Activated T-cell treated with anti-CD3 and anti-CD28 coated beads, Interleukin-2, amount 50 U/mL, for 72 hours (primary cell): ENCODE measurements around the gene TCEAL6. TPM values are rescaled to one million over a fixed set of nuclear protein-coding genes. Genes with fewer than 3 reads are reported as not detected.
"Not testable (repeated sequence)": the region's sequence is repeated elsewhere in the genome, so short reads cannot be mapped to it uniquely, and the experiment has no call there.

Source experiments
- ATAC-seq, 2 donors: fragments of 150-1000 bp; cut with Tn5 transposase; replicated peaks in 1 of 2; 2 replicates each; pipeline ENCODE4 v1.10.0; 2021; ENCODE audit warnings: moderate library complexity in 2 of 2, mild to moderate bottlenecking in 1 of 2
- DNase-seq, 2 donors: peaks; one replicate each; pipeline ENCODE4 v3.0.0; 2021 to 2022; ENCODE audit warnings: mixed read lengths in 1 of 2
- H3K27ac Mint-ChIP-seq: one replicate; pipeline ENCODE4 v1.8.0; 2022; ENCODE audit warnings: mild to moderate bottlenecking, moderate library complexity, mixed read lengths
- H3K27me3 Mint-ChIP-seq: one replicate; pipeline ENCODE4 v1.8.0; 2022; ENCODE audit warnings: low read depth, mixed read lengths
- H3K36me3 Mint-ChIP-seq, 2 donors: one replicate each; pipeline ENCODE4 v1.8.0; 2022; ENCODE audit warnings: mixed read lengths in 2 of 2, mild to moderate bottlenecking in 1 of 2; ENCODE audit not compliant: insufficient read depth in 2 of 2
- H3K4me1 Mint-ChIP-seq: one replicate; pipeline ENCODE4 v1.8.0; 2022; ENCODE audit warnings: low read depth, mixed read lengths
- H3K4me3 Mint-ChIP-seq, 2 donors: one replicate each; pipeline ENCODE4 v1.8.0; 2022; ENCODE audit warnings: mild to moderate bottlenecking in 2 of 2, mixed read lengths in 2 of 2, moderate library complexity in 2 of 2
- H3K9me3 Mint-ChIP-seq, 2 donors: one replicate each; pipeline ENCODE4 v1.8.0; 2022; ENCODE audit warnings: mixed read lengths in 2 of 2
- total RNA-seq, 2 donors: library from RNA; stranded (reverse); gene quantifications; one replicate each; pipeline ENCODE4 v1.2.3, GENCODE V29; 2022

TCEAL6 gene
- total RNA-seq, 2 donors from 2014 or later: 0.25 TPM; not detected in 1

DNA sequence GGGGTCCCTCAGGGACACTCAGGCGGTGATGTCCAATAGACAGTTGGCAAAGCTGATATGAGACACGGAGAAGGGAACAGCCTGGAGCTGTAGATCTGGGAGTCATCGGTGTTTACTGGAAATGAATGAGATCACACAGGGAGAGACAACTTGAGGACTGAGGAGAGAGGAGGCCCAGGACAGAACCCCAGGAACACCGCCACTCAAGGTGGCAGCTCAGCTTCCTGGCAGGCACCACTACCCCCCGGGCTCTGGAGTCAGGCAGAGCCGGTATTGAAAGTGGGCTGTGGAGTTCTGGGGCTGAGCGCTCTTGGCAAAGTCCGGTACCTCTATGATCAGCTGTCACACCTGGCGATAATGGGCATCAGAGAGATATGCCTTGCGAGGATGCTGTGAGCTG, 17.3 kb downstream of the TCEAL6 start:
- H3K36me3 Mint-ChIP-seq, H3K4me1 Mint-ChIP-seq, H3K9me3 Mint-ChIP-seq, DNase-seq: not testable (repeated sequence)
- Mint-ChIP-seq H3K27ac (peak overlapping the region; percentile 82), H3K4me3 (peak overlapping the region; percentile 3 to 79), H3K27me3 (peaks cover 58% of the 10 kb centered on the region)
- ATAC-seq: peak in 1 of 2 donors; percentile 7

GRCh38 chrX:102115748-102116147, 26.5 kb downstream of the TCEAL6 start:
- Mint-ChIP-seq H3K36me3 (peaks cover 1 to 5% of the 10 kb centered on the region in 2 donors), H3K27me3 (peaks cover 43% of the 10 kb centered on the region)

DNA sequence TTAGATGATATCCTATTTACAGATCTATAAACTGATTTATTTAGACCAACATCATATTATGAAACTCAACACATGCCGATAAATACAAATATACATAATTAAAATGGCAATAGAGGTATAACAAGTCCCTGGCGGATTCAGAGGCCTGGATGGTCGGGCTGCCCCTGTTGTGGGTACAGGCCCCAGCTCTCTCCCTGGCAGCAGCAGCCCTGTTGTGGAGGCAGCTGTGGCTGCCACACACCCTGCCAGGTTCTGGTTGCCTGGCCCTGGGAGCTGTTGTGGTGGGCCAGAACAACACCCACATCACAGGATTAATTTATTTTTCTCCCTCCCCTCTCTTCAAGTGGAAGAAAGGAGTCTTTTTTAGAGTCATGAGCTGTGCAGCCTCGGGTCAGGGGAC, 28.9 kb downstream of the TCEAL6 start:
- Mint-ChIP-seq H3K4me3 (no peak overlapping the region), H3K27me3 (peaks cover 28% of the 10 kb centered on the region), H3K27ac (no peak overlapping the region), H3K9me3 (peaks cover 0 to 3% of the 10 kb centered on the region in 2 donors), H3K36me3 (peaks cover 1 to 5% of the 10 kb centered on the region in 2 donors), H3K4me1 (no peaks in the 10 kb centered on the region)
- ATAC-seq: no peak
- DNase-seq: no peak

More at GRCh38 chrX:102115748-102116147, 26.5 kb downstream of the TCEAL6 start:
- Mint-ChIP-seq H3K27ac (no peak overlapping the region), H3K4me3 (no peak overlapping the region), H3K9me3 (peaks cover 0 to 3% of the 10 kb centered on the region in 2 donors), H3K4me1 (no peaks in the 10 kb centered on the region)
- DNase-seq: no peak
- ATAC-seq: no peak

Other genes starting within 250 kb of the TCEAL6 start
- gene ZMAT1, start 210.5 kb downstream of the TCEAL6 start, total RNA-seq: 1 to 10 TPM; 7.8 to 9.2 TPM
- under 1 TPM in 1 of 2 donors, not detected in 1; 0.53 TPM for gene TCEAL2, start 16.8 kb downstream of the TCEAL6 start, total RNA-seq
- 1 to 10 TPM; 5.4 to 5.8 TPM for gene BEX5, start 13.5 kb upstream of the TCEAL6 start, total RNA-seq
- not detected for gene TCP11X1, start 72.8 kb upstream of the TCEAL6 start, total RNA-seq
- not detected for gene NXF2, start 104.7 kb upstream of the TCEAL6 start, total RNA-seq